ENCODE measurements around the gene FGF11. TPM values are rescaled to one million over a fixed set of nuclear protein-coding genes. Genes with fewer than 3 reads are reported as not detected.

FGF11 gene
- total and polyA plus RNA-seq, 11 donors = 1.6 to 9.6 (median 7.8) TPM

GRCh38 chr17:7408252-7408727, 31.0 kb upstream of the FGF11 start:
- Histone ChIP-seq H3K36me3 (peaks cover 0 to 16% (median 0%) of the 10 kb centered on the region in 9 donors), H3K27me3 (peaks cover 0 to 5% (median 0%) of the 10 kb centered on the region in 9 donors), H3K27ac (no peak overlapping the region), H3K4me3 (no peak overlapping the region), H3K4me1 (peaks cover 0 to 18% (median 5%) of the 10 kb centered on the region in 12 donors), H3K9me3 (no peaks in the 10 kb centered on the region)
- ATAC-seq (no peak), DNase-seq (no peak)
- TF ChIP-seq CTCF (IDR thresholded peaks at IDR 0.05) = no peak
- TF ChIP-seq POLR2A (IDR thresholded peaks at IDR 0.05) = no peak
- intact Hi-C loops (cut with DNase I) = no loop called here
- 64 to 79% (median 74%) methylated on average over 24 to 58 of the region's 58 CpGs for WGBS, 4 donors

- 82 to 90% (median 85%) methylated on average over 6 of the region's 6 CpGs for WGBS, 4 donors
- H3K9me3 ChIP-seq = no peaks in the 10 kb centered on the region
- DNase-seq = no peak
These were observed 30.4 kb upstream of the FGF11 start for GRCh38 chr17:7408863-7409262.

GRCh38 chr17:7409716-7410115, 29.6 kb upstream of the FGF11 start:
- intact Hi-C loops (cut with DNase I) = no loop called here
- Histone ChIP-seq H3K36me3 (peaks cover 0 to 16% (median 0%) of the 10 kb centered on the region in 9 donors), H3K4me1 (peaks cover 0 to 16% (median 5%) of the 10 kb centered on the region in 12 donors), H3K4me3 (no peak overlapping the region), H3K27me3 (peaks cover 0 to 5% (median 0%) of the 10 kb centered on the region in 9 donors), H3K9me3 (no peaks in the 10 kb centered on the region), H3K27ac (no peak overlapping the region)
- TF ChIP-seq POLR2A (IDR thresholded peaks at IDR 0.05) (no peak), CTCF (IDR thresholded peaks at IDR 0.05) (no peak)
- no peak for DNase-seq
- no peak for ATAC-seq
- WGBS, 4 donors = 94 to 95% (median 95%) methylated on average over 6 of the region's 6 CpGs

More at GRCh38 chr17:7408863-7409262, 30.4 kb upstream of the FGF11 start:
- ATAC-seq = no peak
- Histone ChIP-seq H3K4me1 (peaks cover 0 to 17% (median 5%) of the 10 kb centered on the region in 12 donors), H3K4me3 (no peak overlapping the region), H3K36me3 (peaks cover 0 to 16% (median 0%) of the 10 kb centered on the region in 9 donors), H3K27ac (no peak overlapping the region), H3K27me3 (peaks cover 0 to 5% (median 0%) of the 10 kb centered on the region in 9 donors)
- TF ChIP-seq CTCF (IDR thresholded peaks at IDR 0.05) (no peak), POLR2A (IDR thresholded peaks at IDR 0.05) (no peak)
- intact Hi-C loops (cut with DNase I) = no loop called here

- TF ChIP-seq POLR2A (IDR thresholded peaks at IDR 0.05) (no peak), CTCF (IDR thresholded peaks at IDR 0.05) (no peak)
- WGBS, 4 donors = 91 to 96% (median 92%) methylated on average over 22 to 25 of the region's 25 CpGs
- Histone ChIP-seq H3K4me1 (peaks cover 0 to 4% (median 0%) of the 10 kb centered on the region in 12 donors), H3K36me3 (peaks cover 0 to 16% (median 0%) of the 10 kb centered on the region in 9 donors), H3K9me3 (no peaks in the 10 kb centered on the region), H3K4me3 (no peak overlapping the region), H3K27ac (no peak overlapping the region), H3K27me3 (no peaks in the 10 kb centered on the region)
- ATAC-seq (no peak), DNase-seq (no peak)
- intact Hi-C loops (cut with DNase I) = no loop called here
These were observed 28.5 kb upstream of the FGF11 start for GRCh38 chr17:7410634-7411426.

All from heart left ventricle (tissue), 16 donors.